GF-D8 (cell line): ENCODE measurements around the gene EEPD1.

Source experiments
- DNase-seq: peaks from one replicate; lab custom pipeline; 2025; lab: John Stamatoyannopoulos, UW

The EEPD1 gene

DNA sequence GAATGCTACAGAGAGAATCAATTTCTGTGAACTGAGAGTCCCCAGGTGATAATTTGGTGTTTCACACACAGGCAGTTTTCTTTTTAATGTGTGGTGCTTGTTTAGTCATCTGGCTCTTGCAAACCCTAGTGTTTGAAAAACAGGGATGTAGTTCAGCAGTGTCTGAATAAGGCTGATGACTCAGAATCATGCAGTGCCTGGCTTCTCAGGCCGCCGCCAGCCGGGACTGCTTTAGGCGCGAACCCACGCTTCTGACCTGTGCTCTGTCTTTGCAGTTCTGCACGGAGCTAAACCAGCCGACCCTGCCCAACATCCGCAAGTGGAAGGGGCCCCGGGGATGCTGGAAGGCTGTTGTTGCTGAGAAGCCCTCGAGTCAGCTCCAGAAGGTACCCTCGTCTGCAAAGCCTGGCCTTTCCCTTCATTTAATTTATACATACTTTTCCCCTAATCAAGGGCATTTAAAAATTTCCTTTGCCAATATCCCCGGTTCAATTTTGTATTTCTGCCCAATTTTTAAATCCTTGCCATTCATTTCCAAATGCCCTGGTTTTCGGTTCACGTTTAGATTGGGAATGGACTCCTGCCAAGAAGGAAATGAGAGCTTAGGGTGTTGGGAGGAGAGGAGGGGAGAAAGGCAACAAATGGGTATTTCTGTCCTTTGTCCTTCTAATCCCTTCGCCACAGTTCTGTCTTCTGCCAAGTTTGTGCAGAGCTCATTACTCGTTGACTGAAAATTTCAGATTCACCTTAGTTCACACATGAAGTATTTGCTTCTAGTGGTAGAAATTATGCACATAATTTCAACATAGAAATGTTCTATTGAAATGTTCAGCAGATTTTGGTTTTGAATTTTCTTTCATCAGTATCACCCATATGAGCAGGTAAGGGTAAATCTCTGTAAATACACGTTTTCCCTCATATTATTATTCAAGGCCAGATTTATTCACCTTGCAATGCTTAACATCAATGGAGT, 128.1 kb downstream of the EEPD1 start:
- DNase-seq = no peak

DNA sequence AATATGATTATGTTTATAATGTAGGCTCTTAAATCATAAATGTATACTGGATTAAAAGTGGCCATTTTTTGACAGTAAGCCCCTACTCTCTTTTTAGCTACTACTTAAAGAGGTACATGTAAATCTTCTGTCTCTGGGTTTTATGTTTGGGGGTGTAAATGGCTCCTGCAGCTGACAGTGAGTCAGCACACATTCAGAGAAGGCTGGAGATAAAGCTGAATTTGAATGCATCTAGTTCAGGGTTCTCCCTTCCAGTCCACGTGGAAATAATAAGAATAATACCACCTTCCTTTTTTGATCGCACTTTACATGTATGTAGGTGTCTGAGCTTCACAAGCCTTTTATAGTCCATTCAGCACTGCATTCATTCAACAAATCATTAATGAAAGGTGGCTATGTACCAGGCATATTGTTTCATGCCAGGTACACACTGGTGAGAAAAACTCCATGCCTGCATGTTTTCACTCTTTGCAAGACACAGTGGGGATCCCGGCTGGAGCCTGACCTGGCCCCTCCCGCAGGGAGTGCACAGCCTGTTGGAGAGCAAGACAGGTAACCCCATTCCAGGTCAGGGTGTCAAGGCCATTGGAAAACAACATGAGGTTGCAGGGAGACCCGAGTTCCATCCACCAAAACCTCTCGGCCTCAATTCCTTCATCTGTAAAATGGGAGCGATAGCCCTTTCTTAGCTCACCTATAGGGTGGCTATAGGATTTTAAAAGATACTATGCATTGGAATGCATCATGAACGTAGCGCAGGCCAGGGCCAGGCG, 129.1 kb downstream of the EEPD1 start:
- DNase-seq = no peak

DNA sequence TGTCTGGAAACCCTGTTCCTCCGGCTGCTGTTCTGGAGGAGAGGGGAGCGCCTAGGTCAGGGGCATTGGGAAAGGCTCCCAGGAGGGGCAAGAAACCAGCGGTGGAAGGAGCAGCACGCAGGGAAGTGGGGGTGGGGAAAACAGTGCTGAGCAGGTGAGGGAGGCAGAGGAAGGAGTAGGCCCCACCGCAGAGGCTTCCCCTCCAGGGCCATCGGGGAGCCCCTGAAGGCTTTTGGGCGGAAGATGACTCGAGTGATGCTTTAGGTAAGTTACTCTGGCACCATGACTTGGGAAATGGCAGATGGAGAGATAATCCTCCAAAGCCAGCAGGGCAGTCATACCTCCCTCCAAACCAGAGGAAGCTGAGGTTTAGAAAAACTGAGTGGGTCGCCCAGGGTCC, 130.1 kb downstream of the EEPD1 start:
- peak; percentile 92 for DNase-seq

DNA sequence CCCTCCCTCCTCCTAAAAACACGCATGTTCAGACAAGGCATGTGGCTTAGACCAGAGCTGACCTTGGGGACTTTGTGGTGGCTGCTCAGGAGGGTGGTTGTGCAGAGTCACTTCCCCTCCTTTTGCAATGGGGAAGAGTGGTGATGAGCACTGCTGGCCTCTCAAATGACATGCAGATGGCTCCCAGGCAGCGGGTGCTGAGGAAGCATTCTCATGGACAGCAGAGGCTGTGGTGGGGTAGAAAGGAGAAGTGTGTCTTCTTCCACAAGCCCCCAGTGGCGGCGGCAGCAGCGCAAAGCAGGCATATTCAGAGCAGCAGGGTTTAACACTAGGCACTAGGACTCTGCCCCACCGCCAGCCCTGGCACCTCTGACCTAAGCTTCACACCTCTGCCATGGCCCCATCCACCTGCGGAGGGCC, 130.7 kb downstream of the EEPD1 start:
- peak; percentile 100 for DNase-seq

DNA sequence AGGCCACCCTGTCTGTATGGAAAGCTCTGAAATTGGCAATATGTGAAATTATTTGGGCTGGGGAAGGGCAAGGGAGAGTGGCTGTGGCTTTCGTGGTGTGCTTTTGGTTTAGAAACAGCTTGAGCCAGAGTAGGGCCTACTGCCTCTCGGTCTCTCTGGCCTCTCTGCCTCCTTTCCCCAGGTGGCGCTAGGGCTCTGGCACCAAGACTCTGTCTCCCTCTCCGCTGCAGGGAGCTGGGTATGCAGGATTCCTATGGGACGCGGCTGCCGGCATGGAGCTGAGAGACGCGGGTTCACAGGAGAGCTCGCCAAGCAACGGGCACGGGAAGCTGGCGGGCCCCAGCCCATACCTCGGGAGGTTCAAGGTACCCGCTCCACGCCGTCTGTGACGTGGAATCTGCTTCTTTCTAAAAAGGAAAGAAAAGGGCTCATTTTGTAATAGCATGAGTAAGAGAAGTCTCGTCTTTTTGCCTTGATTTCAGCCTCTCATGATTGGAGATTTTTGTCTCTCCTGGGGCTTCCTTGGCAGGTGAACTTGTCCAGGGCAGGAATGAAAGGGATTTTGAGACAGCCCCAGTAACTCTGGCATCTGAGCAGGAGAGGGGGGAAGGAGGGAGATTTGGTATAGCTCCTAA, 131.5 kb downstream of the EEPD1 start:
- DNase-seq = peak; percentile 44

DNA sequence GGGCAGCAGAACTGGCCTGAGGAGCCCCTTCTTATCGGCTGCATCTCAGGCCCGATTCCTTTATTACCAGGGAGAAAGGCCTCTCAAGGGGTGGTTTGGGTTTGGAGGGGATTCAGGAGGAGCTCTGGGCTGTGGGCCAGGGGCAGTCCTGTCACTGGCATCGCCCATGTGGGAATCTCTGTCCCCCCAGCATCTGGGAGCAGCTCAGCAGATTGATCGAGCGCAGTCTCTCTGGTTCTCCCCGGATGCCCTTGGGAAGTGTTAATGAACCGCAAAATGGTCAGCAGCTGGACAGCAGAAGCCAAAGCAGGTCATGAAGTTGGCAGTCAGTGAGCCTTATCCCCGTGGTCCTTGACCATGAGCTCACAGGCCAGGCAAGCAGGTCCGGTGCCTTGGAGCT, 132.2 kb downstream of the EEPD1 start:
- DNase-seq = no peak

DNA sequence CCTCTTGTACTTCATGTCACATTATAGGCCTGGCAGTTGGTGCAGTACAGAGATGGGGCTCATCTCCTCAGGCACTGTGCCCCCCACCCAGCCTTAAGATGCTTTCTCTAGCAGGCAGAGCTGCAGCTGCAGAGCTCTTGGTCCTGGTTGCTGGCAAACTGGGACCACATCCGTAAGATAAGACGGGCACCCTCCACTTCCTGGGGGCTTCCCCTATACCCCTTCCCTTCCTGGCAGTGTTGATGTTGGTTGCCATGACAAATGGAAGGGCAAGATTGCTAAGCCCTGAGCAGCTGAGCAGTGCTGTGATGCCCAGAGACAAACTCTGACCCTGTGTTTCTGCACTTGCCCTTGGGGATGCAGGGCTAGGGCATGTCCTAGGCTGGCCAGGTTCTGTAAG, 133.2 kb downstream of the EEPD1 start:
- DNase-seq = peak; percentile 16

DNA sequence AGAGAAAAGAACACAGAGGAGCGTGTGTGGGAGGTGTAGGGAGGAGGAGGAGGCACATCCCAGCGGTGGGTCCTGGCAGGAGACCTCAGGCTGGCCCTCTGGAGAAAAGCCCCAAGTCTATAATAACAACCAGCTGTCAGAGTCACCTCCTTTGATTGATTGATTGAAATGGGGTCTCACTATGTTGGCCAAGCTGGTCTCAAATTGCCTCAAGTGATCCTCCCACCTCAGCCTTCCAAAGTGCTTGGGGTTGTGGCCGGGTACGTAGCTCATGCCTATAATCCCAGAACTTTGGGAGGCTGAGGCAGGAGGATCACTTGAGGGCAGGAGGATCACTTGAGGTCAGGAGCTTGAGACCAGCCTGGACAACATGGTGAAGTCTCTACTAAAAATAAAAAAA, 133.6 kb downstream of the EEPD1 start:
- no peak for DNase-seq

DNA sequence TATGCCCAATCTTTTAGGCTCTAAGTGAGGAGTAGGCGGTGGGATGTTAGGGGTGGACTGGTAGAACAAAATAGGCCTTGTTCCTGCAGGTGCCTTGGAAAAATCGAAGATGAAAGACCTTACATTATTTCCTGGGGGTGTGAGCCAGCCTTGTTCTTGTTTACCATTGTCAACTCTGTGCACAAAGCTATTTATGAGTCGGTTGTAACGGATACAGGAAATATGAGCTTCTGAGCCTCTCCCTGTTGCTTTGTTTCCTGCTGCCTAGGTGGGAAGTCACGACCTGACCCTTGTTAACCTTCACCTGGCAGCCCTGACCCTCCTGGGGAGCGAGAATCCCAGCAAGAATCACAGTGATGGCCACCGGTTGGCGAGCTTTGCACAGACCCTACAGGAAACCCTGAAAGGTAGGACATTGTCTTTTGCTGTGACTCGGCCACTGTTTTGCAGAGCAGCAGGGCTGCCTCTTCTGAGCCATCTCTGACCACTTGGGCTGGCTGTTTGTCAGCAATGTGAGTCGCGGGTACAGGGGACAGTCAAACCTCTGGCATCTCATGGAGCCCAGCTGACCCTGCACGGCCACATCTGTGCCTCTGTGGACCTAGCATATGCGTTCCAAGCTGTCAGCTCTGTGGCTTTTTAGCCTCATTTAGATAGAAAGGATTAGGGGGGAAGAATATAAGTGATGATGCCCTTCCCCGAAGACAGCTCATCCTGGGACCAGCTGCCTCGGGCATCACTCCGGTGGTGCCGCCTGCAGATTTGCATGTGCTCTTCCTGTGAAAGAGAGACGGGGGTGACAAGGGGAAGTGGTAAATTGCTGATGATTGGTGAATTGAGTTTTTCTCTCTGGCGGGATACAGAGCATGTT, 134.6 kb downstream of the EEPD1 start:
- DNase-seq = no peak

DNA sequence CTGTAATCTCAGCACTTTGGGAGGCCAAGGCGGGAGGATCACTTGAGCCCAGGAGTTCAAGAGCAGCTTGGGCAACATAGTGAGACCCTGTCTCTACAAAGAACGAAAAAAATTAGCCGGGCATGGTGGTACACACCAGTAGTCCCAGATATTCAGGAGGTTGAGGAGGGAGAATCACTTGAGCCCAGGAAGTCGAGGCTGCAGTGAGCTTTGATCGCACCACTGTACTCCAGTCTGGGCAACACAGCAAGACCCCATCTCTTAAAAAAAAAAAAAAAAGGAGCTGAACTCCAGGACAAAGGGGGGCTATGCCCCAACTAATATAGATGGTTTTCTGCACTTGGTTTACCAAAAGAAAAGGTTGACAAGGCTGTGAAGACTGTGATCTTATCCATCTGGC, 135.4 kb downstream of the EEPD1 start:
- DNase-seq = no peak

DNA sequence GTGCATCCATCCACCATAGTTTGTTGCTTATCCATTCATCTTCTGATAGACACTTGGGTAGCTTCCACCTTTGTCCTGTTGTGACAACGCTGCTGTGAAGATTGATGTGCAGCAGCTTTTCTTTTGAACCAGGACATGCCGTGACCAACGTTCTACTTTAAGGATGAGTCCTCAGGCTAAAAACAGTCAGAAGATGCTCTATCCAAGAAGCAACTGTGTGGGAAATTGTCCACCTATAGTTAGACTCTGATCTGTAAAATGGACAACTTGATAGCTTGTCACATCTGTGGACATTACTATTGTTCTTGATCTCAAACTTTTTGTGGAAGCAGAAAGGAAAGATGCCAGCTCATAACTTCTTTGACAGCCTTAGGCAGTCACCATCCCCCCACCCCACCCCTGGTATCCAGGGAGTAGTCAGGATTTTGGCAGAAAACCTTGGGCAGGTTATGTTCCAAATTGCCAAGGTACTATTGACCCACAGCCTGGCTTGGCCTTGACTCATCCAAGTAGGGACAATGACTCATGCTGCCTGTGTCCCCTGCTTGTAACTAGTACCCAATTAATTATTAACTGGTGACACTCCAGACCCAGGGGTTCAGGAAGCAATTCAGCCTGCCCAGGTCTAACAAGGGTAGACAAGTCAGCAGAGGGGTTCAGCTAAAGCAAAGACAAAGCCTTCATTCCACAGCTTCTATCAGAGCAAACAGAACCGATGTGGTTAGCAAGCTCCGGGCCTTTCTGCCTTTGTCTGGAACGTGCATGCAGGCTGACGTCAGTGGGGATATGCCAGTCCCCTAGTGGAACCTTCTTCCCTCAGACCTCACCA, 137.0 kb downstream of the EEPD1 start:
- DNase-seq = no peak

DNA sequence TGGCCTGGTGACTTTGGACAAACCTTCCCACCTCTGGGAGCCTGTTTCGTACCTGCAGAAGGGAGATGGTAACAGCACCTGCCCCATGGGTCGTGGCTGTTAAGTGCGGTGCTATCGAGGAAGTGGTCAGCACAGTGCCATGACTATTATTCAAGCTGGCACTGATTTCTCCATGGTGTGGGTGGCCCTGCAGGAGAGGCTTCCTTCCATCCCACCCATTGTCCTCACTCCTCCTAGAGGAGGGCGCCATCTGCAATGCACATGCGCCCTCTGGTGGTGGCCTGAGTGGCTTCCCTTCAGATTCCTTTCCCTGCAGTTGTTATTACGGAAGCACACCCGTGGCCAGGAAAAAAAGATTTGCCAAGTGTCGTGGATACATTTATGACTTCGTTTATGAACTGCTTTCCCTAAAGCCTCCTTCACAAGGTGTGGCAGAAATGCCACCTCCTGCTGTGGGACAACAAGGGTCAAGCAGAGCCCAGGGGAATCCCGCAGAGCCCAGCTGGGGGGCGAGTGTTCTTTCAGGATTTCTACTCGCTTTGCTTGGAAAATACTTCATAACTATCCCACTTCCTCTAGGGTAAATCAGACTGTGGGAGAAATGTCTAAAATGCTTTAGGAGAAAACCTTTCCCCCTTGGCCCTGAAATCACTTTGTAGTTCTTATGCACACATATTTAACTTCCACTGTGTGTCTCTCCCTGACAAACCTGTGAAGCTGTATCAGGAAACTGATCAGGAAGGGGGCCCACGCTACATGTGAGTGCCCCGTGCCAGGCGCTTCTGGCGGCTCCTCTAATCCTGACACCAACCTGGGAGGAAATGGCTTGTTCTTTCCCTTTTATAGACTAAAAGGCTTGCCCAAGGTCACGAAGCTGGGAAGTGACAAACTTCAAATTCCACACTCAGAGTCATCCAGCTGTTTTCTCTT, 138.6 kb downstream of the EEPD1 start:
- peak; percentile 49 for DNase-seq

DNA sequence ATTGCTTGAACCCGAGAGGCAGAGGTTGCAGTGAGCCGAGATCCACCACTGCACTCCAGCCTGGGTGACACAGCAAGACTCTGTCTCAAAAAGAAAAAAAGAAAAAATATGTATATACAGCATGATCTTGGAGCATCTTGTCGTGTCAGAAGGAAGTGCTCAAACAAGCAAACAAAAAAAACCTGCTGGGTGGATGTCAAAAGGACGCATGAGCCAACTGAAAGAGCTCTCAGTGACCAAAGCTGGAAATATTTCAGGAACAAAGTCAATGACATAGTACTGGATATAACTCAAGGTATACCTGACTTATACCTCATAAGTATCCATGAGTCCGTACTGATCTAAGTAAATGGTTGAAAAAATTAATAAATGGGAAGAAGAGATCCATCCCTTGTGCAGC, 142.0 kb downstream of the EEPD1 start:
- DNase-seq = no peak

DNA sequence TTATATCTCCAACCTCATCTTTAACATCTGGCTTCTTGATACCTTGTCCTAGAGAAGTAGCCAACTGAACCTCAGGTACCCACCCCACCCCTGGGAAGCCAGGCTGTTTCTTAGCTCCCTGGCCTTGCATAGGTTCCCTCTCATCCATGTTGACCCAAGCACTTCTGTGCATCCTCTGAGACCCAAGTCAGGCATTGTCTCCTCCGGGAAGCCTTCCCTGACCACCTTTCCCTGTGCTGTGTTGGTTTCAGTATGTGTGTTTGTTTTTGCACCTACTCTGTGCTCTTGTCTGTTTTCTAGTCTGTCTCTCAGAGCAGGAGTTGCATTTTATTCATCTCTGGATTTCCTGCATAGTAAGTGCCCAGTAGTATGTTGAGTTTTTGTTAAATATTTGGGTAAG, 143.2 kb downstream of the EEPD1 start:
- DNase-seq = no peak

DNA sequence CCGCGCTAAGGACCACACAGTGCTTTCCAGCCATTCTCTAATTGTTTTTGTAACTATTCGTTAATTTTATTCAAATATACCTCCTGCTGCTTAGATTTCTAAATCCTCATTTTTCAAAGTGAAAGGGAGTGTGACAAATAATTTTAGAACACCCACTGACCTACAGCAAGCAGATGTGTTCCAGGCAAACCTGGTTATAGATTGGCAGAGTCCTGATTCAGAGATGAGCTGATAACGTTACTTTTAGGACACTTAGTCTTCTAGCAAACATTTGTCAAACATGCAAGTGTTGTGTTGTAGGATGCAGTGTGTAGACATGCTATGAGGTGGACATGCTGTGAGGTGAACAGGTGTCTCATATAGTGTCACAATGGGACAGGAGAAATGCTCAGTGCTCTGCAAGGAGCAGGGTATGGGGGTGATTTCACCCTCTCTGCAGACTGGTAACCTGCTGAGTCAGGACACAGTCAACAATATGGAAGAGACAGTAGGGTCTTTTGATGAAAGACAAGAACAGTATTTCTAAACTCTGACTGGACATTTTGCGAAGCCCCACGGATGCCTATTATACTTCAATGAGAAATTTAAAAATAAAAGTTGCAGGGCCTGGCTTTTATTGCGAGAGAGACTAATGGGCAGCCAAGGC, 144.4 kb downstream of the EEPD1 start:
- no peak for DNase-seq

DNA sequence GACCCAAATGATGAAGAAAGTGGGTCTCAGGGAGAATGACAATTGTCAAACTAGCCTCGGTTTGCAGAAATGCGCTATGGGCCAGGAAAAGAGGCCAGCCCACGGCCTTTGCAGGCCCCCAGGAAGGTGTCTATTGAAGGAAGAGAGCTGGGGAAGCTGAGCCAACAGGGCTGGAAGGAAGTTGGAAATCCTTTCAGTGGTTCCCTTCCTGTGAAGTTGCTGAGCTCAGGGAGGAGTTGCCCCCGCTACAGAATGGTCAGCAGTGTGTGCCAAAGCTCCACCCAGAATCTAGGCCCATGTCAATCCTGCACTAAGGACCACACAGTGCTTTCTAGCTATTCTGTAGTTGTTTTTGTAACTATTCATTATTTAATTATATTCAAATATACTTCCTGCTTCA, 145.1 kb downstream of the EEPD1 start:
- no peak for DNase-seq

DNA sequence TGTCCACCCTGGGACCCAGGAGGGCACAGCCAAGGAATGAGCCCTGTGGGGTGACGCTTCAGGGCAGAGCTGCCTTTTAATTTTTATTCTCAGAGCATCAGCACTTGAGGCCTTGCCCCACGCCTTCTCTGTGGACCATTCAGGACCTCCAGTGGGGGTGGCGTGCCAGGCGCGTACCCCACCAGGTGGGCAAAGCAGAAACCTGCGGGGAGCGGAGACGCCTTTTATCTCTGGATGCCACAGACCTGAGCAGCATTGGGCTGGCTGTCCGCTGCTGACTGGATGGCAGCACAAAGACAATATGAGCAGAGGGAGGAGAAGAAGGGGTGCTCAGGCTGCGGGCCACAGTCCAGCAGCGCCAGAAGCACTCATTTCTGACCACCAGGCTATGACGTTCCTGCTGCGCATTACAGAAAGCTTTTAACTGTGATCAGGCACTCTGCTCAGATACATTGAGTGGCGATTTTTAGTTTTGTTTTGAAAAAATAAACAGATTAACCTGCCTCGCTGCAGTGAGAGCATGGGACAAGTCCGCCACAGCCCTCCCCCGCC, 146.2 kb downstream of the EEPD1 start:
- DNase-seq = no peak

DNA sequence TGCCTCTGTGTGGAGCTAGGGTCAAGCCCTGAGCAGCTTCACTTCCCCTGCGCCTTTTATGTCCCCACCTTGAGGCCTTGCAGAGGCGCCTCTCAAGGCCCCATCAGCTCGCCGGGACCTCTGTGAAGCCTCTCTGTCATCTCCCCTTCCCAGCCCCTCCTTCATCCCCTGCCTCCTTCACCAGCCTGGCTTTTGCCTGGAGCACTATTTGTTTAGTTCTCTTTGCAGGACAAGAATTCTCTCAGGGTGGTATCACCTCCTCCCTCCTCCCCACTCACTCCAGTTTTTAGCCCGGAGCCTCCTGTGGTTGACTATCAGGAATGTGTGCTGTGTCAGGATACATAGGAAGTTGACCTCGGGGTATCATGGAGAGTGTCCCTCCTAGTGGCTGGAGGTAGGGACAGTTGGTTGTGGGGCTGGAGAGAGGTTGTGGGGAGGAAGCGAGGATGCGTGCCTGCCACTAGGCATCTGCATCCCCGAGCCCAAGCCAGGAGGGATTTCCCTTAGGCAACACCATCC, 146.8 kb downstream of the EEPD1 start:
- DNase-seq = no peak
